ENCODE measurements around the gene HMGXB4. TPM values are rescaled to one million over a fixed set of nuclear protein-coding genes. Genes with fewer than 3 reads are reported as not detected.
"Not testable (repeated sequence)": the region's sequence is repeated elsewhere in the genome, so short reads cannot be mapped to it uniquely, and the experiment has no call there.

Gene HMGXB4
- total and polyA plus RNA-seq, 2 of the 13 experiments (the other 11 are each of a cell fraction or from before 2014, with no cell fraction given) = 13.9 to 16.3 TPM

DNA sequence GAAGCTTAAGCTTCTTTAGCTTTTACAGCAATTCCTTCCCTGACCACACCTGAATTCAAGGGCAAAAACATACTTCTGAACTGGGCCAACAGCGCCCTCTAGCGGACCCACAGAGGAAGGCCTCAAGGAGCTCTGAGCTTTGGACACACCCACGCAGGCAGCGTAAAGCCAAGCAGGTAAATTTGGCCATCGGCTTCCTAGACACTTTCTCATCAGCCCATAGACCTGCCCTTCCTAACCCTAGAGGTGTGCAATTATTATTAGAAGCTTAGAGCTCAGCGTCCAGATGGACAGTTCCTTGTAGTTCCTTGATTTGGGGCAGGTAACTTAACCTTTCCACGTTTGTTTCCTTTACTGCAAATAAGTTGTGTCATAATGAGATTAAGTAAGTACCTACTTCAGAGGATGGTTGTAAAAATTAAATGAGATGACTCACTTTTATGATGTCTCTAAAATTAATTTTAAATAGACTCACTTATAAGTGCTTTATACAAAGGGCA lies 25.7 kb upstream of the HMGXB4 start:
- H3K4me1 ChIP-seq (ENCODE audit: insufficient read depth, low read length) = peaks cover 31% of the 10 kb centered on the region
- peak overlapping the region in 1 of 3 experiments; percentile 48; a peak in 3 of 6 replicates for H3K4me3 ChIP-seq (replicated peaks in 1 of 3; ENCODE audit: insufficient read depth in 1 of 3, low read depth in 2 of 3, low read length in 3 of 3)
- no peak overlapping the region for H3K9ac ChIP-seq (ENCODE audit: insufficient read depth, low read depth, low read length)
- H3K27me3 ChIP-seq (ENCODE audit: control insufficient read depth in 1 of 2, insufficient read depth in 2 of 2, low read length in 2 of 2) = no peaks in the 10 kb centered on the region
- ChIA-PET POLR2A (interaction anchor here (0.6 to 1.0 kb wide), 3 partner anchors 22 to 68 kb away, joined by 3 to 5 read pairs (median 4); partner anchors contain the start of genes HMGXB4 and TOM1), CTCF (ENCODE audit: low intra/inter-chr PET ratio, low total read pairs) (interaction anchor here (1.1 kb wide), 1 partner anchor 817 kb away, joined by 3 read pairs; no protein-coding TSS in a partner anchor)
- H3K9me3 ChIP-seq (ENCODE audit: low read length) = no peaks in the 10 kb centered on the region
- peak overlapping the region; percentile 72 for H3K4me2 ChIP-seq (ENCODE audit: low read depth, low read length)
- H3K27ac ChIP-seq (ENCODE audit: extremely low read length, insufficient read depth, low read length) = no peak overlapping the region
- DNase-seq (ENCODE audit: low spot score) (peak; percentile 75), FAIRE-seq (peak; percentile 97), ATAC-seq (peak; percentile 89)
- H3K79me2 ChIP-seq (ENCODE audit: insufficient read depth, low read length) = no peaks in the 10 kb centered on the region
- no peaks in the 10 kb centered on the region for H3K36me3 ChIP-seq (replicated peaks in 1 of 2; ENCODE audit: control insufficient read depth in 1 of 2, insufficient read depth in 2 of 2, low read length in 2 of 2)
- WGBS (ENCODE audit: low lambda C conversion rate) = 19% methylated on average over 6 of the region's 7 CpGs
- intact Hi-C loops (cut with micrococcal nuclease; ENCODE audit: unreplicated experiment) (loop anchor here (1.0 kb wide), 1 partner anchor 76 kb away; no protein-coding TSS in a partner anchor), in situ Hi-C loops (cut with HindIII; ENCODE audit: extremely low pct_ligation_motif_present, low pct_unique_long_range_greater_than_20kb) (no loop called here)
- TF ChIP-seq, protein P1, sequence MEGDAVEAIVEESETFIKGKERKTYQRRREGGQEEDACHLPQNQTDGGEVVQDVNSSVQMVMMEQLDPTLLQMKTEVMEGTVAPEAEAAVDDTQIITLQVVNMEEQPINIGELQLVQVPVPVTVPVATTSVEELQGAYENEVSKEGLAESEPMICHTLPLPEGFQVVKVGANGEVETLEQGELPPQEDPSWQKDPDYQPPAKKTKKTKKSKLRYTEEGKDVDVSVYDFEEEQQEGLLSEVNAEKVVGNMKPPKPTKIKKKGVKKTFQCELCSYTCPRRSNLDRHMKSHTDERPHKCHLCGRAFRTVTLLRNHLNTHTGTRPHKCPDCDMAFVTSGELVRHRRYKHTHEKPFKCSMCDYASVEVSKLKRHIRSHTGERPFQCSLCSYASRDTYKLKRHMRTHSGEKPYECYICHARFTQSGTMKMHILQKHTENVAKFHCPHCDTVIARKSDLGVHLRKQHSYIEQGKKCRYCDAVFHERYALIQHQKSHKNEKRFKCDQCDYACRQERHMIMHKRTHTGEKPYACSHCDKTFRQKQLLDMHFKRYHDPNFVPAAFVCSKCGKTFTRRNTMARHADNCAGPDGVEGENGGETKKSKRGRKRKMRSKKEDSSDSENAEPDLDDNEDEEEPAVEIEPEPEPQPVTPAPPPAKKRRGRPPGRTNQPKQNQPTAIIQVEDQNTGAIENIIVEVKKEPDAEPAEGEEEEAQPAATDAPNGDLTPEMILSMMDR (CRISPR knock-in tag; IDR thresholded peaks at IDR 0.05) = peak; percentile 90
- TF ChIP-seq ZNF331 (CRISPR knock-in tag; IDR thresholded peaks at IDR 0.05) (0 out of 2 replicates have a peak, but pooled peaks have one; percentile 13), RAD21 (CRISPR knock-in tag; IDR thresholded peaks at IDR 0.05) (peak; percentile 56), SALL1 (CRISPR knock-in tag; IDR thresholded peaks at IDR 0.05) (peak; percentile 30; the same call in 1 of the 2 replicates), TEAD3 (CRISPR knock-in tag; optimal IDR thresholded peaks at IDR 0.05; ENCODE audit: borderline replicate concordance) (peak; percentile 42), STAG1 (CRISPR knock-in tag; IDR thresholded peaks at IDR 0.05) (peak; percentile 72), SMC3 (IDR thresholded peaks at IDR 0.05; ENCODE audit: low read length) (peak; percentile 37; the same call in 1 of the 2 replicates), SP2 (CRISPR knock-in tag; IDR thresholded peaks at IDR 0.05) (no peak), KDM2A (CRISPR knock-in tag; IDR thresholded peaks at IDR 0.05; ENCODE audit: borderline replicate concordance, low read depth) (0 out of 2 replicates have a peak, but pooled peaks have one; percentile 26), RORA (CRISPR knock-in tag; IDR thresholded peaks at IDR 0.05) (no peak)
- TF ChIP-seq, protein P2, sequence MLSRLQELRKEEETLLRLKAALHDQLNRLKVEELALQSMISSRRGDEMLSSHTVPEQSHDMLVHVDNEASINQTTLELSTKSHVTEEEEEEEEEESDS (CRISPR knock-in tag; IDR thresholded peaks at IDR 0.05; ENCODE audit: borderline replicate concordance) = no peak
- BruUV-seq (replicated peaks) = no TSS peak
- H2AFZ ChIP-seq (ENCODE audit: low read length) = no peak overlapping the region
- H4K20me1 ChIP-seq (ENCODE audit: insufficient read depth, low read length) = no peaks in the 10 kb centered on the region

- DNase-seq (ENCODE audit: low spot score); H3K4me3 ChIP-seq (replicated peaks in 1 of 3; ENCODE audit: insufficient read depth in 1 of 3, low read depth in 2 of 3, low read length in 3 of 3); ATAC-seq; intact Hi-C loops (cut with micrococcal nuclease; ENCODE audit: unreplicated experiment); H3K79me2 ChIP-seq (ENCODE audit: insufficient read depth, low read length); CTCF ChIA-PET (ENCODE audit: low intra/inter-chr PET ratio, low total read pairs); H3K9me3 ChIP-seq (ENCODE audit: low read length); H3K4me2 ChIP-seq (ENCODE audit: low read depth, low read length); H3K36me3 ChIP-seq (replicated peaks in 1 of 2; ENCODE audit: control insufficient read depth in 1 of 2, insufficient read depth in 2 of 2, low read length in 2 of 2); H3K27me3 ChIP-seq (ENCODE audit: control insufficient read depth in 1 of 2, insufficient read depth in 2 of 2, low read length in 2 of 2); in situ Hi-C loops (cut with HindIII; ENCODE audit: extremely low pct_ligation_motif_present, low pct_unique_long_range_greater_than_20kb); H4K20me1 ChIP-seq (ENCODE audit: insufficient read depth, low read length); BruUV-seq (replicated peaks); H2AFZ ChIP-seq (ENCODE audit: low read length); H3K9ac ChIP-seq (ENCODE audit: insufficient read depth, low read depth, low read length); H3K4me1 ChIP-seq (ENCODE audit: insufficient read depth, low read length); FAIRE-seq; H3K27ac ChIP-seq (ENCODE audit: extremely low read length, insufficient read depth, low read length); POLR2A ChIA-PET: not testable (repeated sequence)
- 92% methylated on average over 1 of the region's 1 CpG for WGBS (ENCODE audit: low lambda C conversion rate)
These were observed 18.5 kb upstream of the HMGXB4 start for GRCh38 chr22:35238749-35239148.

GRCh38 chr22:35244507-35244906 lies 12.8 kb upstream of the HMGXB4 start:
- H3K36me3 ChIP-seq (replicated peaks in 1 of 2; ENCODE audit: control insufficient read depth in 1 of 2, insufficient read depth in 2 of 2, low read length in 2 of 2); H3K79me2 ChIP-seq (ENCODE audit: insufficient read depth, low read length); CTCF ChIA-PET (ENCODE audit: low intra/inter-chr PET ratio, low total read pairs); H3K4me2 ChIP-seq (ENCODE audit: low read depth, low read length); intact Hi-C loops (cut with micrococcal nuclease; ENCODE audit: unreplicated experiment); POLR2A ChIA-PET; H3K27me3 ChIP-seq (ENCODE audit: control insufficient read depth in 1 of 2, insufficient read depth in 2 of 2, low read length in 2 of 2); in situ Hi-C loops (cut with HindIII; ENCODE audit: extremely low pct_ligation_motif_present, low pct_unique_long_range_greater_than_20kb); H3K4me3 ChIP-seq (replicated peaks in 1 of 3; ENCODE audit: insufficient read depth in 1 of 3, low read depth in 2 of 3, low read length in 3 of 3); H2AFZ ChIP-seq (ENCODE audit: low read length); ATAC-seq; H3K4me1 ChIP-seq (ENCODE audit: insufficient read depth, low read length); FAIRE-seq; H4K20me1 ChIP-seq (ENCODE audit: insufficient read depth, low read length); H3K27ac ChIP-seq (ENCODE audit: extremely low read length, insufficient read depth, low read length); H3K9ac ChIP-seq (ENCODE audit: insufficient read depth, low read depth, low read length); DNase-seq (ENCODE audit: low spot score); BruUV-seq (replicated peaks); H3K9me3 ChIP-seq (ENCODE audit: low read length): not testable (repeated sequence)
- 62% methylated on average over 4 of the region's 4 CpGs for WGBS (ENCODE audit: low lambda C conversion rate)

Data from HepG2 (cell line).